Ishikawa (cell line): ENCODE results near the gene TNFRSF6B.

Experiments used
- CEBPB ChIP-seq: IDR thresholded peaks from 2 replicates; pipeline ENCODE4 v1.6.1; 2012
- CREB1 ChIP-seq: IDR thresholded peaks from 2 replicates; pipeline ENCODE4 v1.6.1; 2012; ENCODE audit warnings: low read depth
- EGR1 ChIP-seq: IDR thresholded peaks from 2 replicates; pipeline ENCODE4 v1.6.1; 2012
- EP300 ChIP-seq: IDR thresholded peaks from 2 replicates; pipeline ENCODE4 v1.6.1; 2012; ENCODE audit warnings: borderline replicate concordance
- FOXM1 ChIP-seq: IDR thresholded peaks from 2 replicates; pipeline ENCODE4 v1.6.1; 2012; ENCODE audit warnings: low read depth, borderline replicate concordance
- MAX ChIP-seq: IDR thresholded peaks from 2 replicates; pipeline ENCODE4 v1.6.1; 2012
- NFIC ChIP-seq: IDR thresholded peaks from 2 replicates; pipeline ENCODE4 v1.6.1; 2012
- RAD21 ChIP-seq: IDR thresholded peaks from 2 replicates; pipeline ENCODE4 v1.6.1; 2012; ENCODE audit warnings: low read depth
- REST ChIP-seq: IDR thresholded peaks from 2 replicates; pipeline ENCODE4 v1.6.1; 2012; ENCODE audit warnings: low read depth, mild to moderate bottlenecking
- TAF1 ChIP-seq: IDR thresholded peaks from 2 replicates; pipeline ENCODE4 v1.6.1; 2012; ENCODE audit warnings: low read depth, mild to moderate bottlenecking
- TCF12 ChIP-seq: IDR thresholded peaks from 2 replicates; pipeline ENCODE4 v1.6.1; 2012; ENCODE audit warnings: low read depth
- TEAD4 ChIP-seq: IDR thresholded peaks from 2 replicates; pipeline ENCODE4 v1.6.1; 2012
- YY1 ChIP-seq: IDR thresholded peaks from 2 replicates; pipeline ENCODE4 v1.6.1; 2012; ENCODE audit warnings: low read depth
- ZBTB7A ChIP-seq: IDR thresholded peaks from 2 replicates; pipeline ENCODE4 v1.6.1; 2012; ENCODE audit warnings: low read depth
- TF ChIP-seq, protein P1 (sequence below): IDR thresholded peaks from 2 replicates; pipeline ENCODE4 v1.6.1; 2012

The TNFRSF6B gene

GRCh38 chr20:63685269-63686026, 11.0 kb upstream of the TNFRSF6B start:
- no peak for TF ChIP-seq FOXM1
- TF ChIP-seq, protein P1, sequence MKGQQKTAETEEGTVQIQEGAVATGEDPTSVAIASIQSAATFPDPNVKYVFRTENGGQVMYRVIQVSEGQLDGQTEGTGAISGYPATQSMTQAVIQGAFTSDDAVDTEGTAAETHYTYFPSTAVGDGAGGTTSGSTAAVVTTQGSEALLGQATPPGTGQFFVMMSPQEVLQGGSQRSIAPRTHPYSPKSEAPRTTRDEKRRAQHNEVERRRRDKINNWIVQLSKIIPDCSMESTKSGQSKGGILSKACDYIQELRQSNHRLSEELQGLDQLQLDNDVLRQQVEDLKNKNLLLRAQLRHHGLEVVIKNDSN = no peak
- no peak for TF ChIP-seq EP300
- TF ChIP-seq NFIC = no peak

GRCh38 chr20:63686094-63686491, 10.4 kb upstream of the TNFRSF6B start:
- TF ChIP-seq ZBTB7A (no peak), NFIC (no peak), EP300 (no peak), CREB1 (no peak), FOXM1 (no peak), TCF12 (no peak), RAD21 (no peak)

GRCh38 chr20:63686492-63687321, 9.7 kb upstream of the TNFRSF6B start:
- TF ChIP-seq EP300 (no peak), TAF1 (no peak), TCF12 (no peak), CREB1 (no peak), RAD21 (no peak), MAX (no peak), YY1 (no peak), TEAD4 (no peak), REST (no peak), NFIC (no peak), ZBTB7A (no peak), CEBPB (no peak), FOXM1 (no peak), EGR1 (no peak)
- TF ChIP-seq, protein P1 = no peak

DNA sequence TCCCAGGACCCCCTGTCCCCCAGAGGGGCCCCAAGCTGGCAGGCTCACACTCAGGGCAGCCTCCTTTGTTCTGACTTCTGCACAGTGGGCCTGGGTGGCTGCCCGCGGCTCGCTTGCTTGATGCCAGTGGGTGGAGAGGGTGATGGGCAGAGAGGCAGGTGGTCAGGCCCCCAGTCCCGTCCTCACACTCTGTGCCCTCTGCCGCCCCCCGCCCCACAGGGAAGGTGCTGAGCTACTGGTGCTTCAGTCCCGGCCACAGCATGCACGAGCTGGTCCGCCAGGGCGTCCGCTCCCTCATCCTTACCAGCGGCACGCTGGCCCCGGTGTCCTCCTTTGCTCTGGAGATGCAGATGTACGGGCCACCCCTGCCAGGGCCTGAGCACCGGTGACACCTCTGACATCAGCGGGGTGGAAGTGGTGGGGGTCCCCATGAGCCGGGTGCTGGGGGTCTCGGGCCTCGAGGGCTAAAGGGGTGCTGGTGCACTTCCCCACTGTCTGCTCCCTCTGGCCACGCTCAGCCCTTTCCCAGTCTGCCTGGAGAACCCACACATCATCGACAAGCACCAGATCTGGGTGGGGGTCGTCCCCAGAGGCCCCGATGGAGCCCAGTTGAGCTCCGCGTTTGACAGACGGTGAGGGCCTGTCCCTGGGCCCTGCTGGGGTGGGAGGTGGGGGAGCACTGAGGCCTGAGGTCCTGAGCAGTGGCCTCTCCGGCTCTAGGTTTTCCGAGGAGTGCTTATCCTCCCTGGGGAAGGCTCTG, 8.9 kb upstream of the TNFRSF6B start:
- TF ChIP-seq TAF1 = no peak
- TF ChIP-seq, protein P1 = no peak
- TF ChIP-seq NFIC = no peak
- TF ChIP-seq YY1 = no peak
- no peak for TF ChIP-seq EP300
- TF ChIP-seq TCF12 = no peak

DNA sequence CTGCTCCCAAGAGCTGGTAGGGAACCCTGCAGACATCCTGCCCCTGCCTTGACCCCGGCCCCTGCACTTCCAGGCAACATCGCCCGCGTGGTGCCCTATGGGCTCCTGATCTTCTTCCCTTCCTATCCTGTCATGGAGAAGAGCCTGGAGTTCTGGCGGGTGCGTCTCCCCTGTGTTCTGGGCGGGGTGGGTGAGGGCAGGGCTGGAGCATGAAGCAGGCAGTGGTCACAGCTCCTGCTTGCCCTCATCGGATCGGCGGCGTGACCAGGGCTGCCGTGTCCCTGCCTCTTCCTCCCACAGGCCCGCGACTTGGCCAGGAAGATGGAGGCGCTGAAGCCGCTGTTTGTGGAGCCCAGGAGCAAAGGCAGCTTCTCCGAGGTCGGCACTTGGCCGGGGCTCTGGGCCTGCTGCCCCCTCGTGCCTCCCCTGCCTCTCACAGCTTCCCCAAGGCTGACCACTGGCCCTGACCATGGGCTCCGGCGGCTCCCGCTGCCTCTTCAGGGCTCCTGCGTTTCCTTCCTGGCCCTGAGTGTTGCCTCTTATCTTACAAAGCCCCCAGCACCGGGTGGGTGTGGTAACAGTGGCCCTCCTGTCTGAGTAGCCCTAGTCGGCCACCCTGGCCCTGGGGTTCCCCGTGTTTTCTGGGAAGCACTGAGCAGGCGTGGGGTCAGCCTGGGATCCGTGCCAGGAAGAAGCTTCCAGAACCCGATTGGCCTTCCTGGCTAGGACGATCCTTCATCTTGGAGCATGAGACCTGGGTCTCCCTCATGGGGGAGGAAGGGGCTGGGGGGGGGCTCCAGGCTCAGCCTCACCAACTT, 8.0 kb upstream of the TNFRSF6B start:
- no peak for TF ChIP-seq RAD21
- no peak for TF ChIP-seq ZBTB7A
- TF ChIP-seq MAX = no peak
- TF ChIP-seq EGR1 = no peak
- TF ChIP-seq YY1 = no peak
- TF ChIP-seq REST = no peak
- TF ChIP-seq TCF12 = no peak
- no peak for TF ChIP-seq CREB1
- TF ChIP-seq, protein P1 = no peak
- TF ChIP-seq FOXM1 = no peak
- TF ChIP-seq NFIC = no peak
- TF ChIP-seq TAF1 = no peak
- TF ChIP-seq CEBPB = no peak
- no peak for TF ChIP-seq EP300
- TF ChIP-seq TEAD4 = no peak
